GM21526 (cell line): ENCODE data around the gene CNOT11.
"Not testable (repeated sequence)": the region's sequence is repeated elsewhere in the genome, so short reads cannot be mapped to it uniquely, and the experiment has no call there.

Experiments used
- ATAC-seq: cut with Tn5 transposase; IDR thresholded peaks from one replicate; pipeline ENCODE4 v1.9.1; 2021; ENCODE audit warnings: moderate library complexity; ENCODE audit not compliant: unreplicated experiment, low FRiP score

CNOT11 gene

DNA sequence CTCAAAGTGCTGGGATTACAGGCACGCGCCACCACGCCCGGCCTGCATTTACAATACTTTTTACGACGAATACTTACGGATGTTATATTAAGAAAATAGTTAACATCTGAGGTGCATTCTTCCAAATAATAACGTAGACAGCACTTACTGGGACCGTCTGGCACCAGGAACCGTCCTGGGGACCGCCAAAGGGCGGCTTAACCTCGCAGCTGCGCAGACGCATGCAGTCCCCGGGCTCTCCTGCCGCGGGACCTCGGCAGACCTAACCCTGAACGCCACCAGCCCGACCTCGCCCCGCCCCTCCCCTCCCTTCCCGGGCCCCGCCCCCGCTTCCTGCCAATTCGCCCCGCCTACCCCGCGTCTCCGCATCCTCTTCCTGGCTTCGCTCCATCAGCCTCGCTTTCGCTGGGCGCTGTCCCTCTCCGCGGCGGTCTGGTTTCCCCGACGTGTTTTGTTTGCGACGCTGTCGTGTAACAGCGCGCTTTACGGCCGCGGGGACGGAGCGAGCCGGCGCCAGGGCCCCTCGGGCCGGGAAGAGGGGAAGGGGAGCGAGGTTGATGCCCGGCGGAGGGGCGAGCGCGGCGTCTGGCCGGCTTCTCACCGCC, at the start of gene CNOT11:
TSS of gene CNOT11 (plus strand) at position 479 of the 605 bp plus-strand sequence. CDS start at position 558, 79 bp downstream.
- ATAC-seq: peak; percentile 79

DNA sequence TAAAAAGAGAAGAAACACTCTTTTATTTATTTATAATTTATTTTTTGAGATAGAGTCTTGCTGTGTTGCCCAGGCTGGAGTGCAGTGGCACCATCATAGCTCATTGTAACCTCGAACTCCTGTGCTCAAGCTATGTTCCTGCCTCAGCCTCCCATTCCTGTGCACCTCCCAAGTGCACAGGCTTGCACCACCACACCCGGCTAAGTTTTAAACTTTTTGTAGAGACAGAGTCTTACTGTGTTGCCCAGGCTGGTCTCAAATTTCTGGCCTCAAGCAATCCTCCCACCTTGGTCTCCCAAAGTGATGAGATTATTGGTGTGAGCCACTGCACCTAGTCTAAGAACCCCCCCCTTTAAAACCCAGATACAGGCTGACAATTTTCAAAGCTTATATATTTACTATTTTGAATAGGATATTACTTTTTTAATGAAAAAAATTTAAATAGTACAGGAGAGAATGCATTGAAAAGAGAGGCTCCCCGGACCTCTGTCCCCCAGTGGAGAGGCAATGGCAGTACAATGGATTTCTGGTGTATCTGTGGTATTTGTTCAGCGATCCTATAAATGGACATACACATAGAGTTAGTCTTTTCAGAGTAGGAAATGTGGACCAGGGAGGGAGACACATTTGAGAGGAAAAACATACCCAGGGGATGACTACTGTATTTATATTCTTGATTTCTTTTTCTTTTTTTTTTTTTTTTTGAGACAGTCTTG, 48.1 kb upstream of the CNOT11 start:
- no peak for ATAC-seq

DNA sequence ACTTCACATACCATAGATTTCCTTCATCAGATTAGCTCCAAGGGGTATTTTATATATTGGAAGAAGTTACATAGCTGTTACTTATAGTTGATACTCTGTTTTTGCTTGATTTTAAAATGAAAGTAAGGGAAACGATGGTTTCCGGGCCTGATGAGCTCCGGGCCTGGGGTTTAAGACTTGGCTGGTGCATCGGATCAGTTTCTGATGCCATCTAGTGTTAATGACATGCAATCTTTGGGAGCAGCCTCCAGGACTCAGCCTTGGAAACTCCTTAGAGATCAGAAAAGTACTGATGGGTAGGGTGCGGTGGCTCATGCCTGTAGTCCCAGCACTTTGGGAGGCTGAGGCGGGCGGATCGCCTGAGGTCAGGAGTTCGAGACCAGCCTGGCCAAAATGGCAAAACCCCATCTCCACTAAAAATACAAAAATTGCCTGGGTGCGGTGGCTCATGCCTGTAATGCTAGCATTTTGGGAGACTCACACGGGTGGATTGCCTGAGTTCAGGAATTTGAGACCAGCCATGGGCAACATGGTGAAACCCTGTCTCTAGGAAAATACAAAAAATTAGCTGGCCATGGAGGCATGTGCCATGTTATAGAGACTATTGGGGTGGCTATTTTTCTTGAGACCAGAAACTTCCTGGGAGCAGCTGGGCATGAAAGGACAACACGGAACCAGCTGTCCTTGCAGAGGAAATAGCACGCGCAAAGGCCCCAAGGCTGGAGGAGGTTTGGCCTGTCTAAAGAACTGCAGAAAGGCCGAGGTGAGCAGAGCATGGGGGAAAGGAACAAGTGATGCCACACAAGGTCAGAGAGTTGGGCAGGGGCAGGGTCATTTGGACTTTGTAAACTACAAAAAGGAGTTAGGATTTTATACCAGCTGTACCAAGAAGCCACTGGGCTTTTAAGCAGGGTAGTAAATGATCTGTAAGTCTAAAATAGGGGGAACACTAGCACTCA, 46.9 kb upstream of the CNOT11 start:
- ATAC-seq: no peak

DNA sequence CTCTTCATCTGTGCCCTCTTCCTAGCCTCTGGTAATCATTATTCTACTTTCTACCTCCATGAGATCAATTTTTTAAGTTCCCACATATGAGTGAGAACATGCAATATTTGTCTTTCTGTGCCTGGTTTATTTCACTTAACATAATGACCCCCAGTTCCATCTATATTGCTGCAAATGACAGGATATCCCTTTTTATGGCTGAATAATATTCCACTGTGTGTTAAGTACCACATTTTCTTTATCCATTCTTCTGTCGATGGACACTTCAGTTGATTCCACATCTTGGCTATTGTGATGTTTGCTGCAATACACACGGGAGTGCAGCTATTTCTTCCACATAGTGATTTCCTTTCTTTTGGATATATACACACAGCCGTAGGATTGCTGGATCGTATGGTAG, 43.9 kb upstream of the CNOT11 start:
- no peak for ATAC-seq

DNA sequence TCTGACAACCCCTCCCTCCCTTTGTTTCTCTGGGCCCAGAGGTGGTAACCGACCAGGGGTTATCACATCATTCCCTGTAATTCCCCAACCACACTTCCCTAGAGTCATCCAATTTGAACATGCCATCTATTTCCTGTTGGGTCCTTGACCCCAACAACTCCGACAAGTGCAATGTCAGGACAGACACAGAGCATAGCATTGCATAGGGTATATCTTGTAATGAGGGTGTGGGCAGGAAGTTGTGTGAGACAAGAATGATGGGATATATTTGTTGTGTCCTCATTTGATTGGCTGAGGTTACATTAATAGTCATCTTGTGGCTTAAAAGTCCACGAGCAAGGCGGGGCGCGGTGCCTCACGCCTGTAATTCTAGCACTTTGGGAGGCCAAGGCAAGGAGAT, 33.4 kb upstream of the CNOT11 start:
- ATAC-seq: no peak

DNA sequence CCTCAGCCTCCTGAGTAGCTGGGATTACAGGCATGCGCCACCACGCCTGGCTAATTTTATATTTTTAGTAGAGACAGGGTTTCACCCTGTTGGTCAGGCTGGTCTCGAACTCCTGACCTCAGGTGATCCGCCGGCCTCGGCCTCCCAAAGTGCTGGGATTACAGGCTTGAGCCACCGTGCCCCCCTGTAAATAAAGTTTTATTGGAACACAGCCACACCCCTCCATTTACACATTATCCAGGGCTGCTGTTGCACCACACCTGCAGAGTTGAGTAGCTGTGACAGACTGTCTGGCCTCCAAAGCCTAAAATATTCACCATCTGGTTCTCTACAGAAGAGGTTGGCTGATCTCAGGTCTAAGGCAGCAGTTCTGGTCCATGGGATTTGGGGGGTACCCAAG, 32.6 kb upstream of the CNOT11 start:
- not testable (repeated sequence) for ATAC-seq

DNA sequence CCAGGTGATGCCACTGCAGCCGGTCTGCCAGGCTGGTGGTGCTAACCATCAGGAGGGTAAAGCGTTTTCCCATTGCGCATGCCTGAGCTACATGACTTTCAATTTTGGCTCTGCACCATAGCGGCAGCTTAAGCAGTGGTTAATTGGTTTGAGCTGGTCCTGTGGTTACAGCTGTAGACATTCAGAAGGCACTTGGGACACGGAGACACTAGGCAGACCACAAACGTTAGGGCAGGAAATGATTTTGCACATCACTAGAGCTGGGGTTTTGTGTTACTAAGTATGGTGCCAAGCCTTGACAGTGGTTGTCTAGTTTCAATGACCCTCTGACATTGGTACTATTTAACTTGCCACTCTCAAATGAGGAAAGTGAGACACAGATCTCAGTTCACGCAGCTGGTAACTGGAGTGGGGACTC, 28.9 kb upstream of the CNOT11 start:
- peak; percentile 97 for ATAC-seq

DNA sequence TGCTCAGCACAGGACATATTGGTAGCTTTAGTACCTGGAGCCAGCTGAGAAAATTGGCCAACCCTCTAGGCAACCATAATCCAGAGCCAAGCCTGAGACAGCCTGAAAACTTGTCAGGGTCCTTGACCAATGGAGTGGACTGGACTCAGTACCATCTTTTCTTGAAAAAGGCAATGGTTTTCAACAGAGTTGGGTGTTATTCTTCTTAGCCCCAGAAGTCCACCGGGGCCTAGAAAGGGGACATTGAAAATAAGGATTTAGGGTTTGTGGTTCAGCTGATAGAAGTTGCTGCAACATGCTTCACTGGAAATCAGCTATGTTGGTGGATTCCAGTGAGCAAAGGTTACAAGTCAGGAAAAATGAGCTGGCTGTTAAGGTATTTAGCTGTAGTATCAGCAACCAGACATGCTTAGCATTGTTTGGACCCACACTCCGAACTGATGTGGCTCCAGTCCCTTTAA, 22.1 kb upstream of the CNOT11 start:
- no peak for ATAC-seq

DNA sequence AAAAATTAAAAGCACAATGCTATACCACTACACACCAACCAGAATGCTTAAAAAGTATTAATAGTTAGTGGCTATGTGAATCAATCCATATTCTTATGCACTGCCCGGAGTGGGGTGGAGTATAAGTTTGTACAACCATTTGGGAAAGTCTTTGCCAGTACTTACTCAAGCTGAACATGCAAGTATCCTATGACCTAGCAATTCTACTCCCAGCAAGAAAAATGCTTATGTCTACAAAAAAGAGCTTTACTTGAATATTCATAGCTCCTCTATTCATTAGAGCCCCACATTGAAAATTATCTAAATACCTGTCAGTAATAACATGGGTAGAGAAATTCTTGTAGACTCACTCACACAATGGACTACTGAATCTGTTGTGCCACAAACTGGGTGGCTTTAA, 21.4 kb upstream of the CNOT11 start:
- no peak for ATAC-seq

DNA sequence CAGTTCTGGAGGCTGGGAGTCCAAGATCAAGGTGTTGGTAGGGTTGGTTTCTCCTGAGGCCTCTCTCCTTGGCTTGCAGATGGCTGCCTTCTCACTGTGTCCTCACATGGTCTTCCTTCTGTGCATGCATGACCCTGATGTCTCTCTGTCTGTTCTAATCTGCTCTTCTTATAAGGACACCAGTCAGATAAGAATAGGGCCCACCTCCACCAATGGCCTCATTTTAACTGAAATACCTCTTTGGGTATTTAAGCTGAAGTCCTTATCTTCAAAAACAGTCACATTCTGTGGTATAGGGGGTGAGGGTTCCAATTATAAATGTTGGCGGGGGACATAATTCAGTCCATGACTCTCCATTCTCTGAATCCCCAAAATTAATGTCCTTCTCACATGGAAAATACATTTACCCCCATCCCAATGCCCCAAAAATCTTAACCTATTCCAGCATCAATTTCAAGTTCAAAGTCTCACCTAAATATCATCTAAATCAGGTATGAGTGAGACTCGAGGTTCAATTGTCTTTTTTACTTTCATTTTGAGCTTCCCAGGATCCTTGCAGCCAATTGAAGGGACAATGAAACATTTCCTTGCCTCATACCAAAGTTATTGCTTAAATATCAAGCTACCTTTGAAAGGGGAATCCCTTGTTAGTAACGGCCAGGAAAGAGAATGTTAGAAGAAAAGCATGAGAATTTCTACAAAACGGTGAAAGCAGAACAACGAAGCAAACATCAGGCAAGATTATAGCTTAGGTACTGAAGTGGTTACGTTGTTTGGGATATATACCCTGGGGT, 20.6 kb upstream of the CNOT11 start:
- no peak for ATAC-seq

DNA sequence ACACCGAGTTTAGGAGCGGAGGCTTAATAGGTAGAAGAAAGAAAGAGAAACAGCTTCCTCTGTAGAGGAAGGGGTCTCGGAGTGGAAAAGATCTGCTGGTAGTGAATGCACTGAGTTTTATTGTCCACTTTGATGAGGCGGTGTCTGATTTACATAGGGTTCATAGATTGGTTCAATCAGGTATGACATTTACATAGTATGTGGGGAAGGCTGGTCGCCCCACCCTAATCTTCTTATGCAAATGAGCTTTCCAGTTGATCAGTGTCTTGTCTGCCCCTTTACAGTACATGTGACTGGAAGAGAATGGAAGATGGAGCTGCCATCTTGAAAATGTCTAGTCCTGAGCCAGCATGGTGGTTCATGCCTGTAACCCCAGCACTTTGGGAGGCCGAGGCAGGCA, 19.9 kb upstream of the CNOT11 start:
- no peak for ATAC-seq

DNA sequence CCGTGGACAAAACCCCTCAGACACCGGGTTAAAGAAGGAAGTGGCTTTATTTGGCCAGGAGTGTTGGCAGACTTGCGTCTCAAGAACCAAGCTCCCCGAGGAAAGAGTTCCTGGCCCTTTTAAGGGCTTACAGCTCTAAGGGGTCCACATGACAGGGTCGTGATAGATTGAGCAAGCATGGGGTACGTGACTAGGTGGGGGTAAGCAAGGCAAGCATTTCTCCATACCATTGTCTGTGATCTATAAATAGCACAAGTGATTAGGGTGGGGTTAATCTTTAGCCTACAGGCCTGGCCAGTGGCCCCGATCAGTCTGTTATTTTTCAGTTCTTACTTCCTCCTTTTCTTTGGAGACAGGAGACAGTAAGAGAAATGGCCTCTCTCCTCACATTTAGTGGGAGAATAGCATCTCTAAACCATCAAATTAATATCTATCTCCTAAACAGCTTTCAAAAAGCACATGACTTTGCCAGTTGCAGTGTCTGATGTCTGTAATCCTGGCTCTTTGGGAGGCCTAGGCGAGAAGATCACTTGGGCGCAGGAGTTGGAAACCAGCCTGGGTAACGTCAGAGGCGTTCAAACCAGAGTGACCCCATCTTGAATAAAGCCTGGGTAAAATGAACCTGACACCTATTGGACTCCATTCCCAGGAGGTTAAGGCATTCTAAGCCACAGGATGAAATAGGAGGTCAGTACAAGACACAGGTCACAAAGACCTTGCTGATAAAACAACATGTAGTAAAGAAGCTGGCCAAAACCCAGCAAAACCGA, 18.3 kb upstream of the CNOT11 start:
- ATAC-seq: no peak

DNA sequence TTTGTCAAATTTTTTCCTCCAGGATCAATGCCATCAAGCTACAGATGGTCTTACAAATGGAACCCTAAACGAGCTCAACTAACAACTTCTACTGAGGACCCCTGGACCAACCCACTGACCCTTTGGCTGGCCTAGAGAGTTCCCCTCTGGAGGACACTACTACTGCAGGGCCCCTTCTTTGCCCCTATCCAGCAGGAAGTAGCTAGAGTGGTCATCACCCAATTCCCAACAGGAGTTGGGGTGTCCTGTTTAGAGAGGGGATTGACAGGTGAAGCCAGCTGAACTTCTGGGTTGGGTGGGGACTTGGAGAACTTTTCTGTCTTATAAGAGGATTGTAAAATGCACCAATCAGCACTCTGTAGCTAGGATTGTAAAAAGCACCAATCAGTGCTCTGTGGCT, 16.7 kb upstream of the CNOT11 start:
- ATAC-seq: not testable (repeated sequence)

DNA sequence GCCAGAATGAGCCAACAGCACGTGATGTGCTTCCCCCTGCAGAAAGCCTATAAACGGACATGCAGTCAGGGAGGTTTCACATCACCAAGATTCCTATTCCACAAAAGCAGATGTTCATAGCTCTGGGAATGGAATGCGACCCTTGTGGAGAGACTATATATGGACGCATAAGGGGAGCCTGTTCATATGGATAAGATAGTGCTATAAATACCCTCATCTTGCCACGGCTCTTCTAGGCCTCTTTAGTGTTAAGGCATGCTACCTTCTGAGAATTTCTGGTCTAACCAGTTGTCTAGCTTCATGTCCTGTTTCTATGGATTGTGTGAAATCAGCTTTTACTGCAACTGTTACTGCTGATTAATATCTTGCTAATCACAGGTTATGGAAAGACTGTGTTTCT, 14.7 kb upstream of the CNOT11 start:
- ATAC-seq: not testable (repeated sequence)

DNA sequence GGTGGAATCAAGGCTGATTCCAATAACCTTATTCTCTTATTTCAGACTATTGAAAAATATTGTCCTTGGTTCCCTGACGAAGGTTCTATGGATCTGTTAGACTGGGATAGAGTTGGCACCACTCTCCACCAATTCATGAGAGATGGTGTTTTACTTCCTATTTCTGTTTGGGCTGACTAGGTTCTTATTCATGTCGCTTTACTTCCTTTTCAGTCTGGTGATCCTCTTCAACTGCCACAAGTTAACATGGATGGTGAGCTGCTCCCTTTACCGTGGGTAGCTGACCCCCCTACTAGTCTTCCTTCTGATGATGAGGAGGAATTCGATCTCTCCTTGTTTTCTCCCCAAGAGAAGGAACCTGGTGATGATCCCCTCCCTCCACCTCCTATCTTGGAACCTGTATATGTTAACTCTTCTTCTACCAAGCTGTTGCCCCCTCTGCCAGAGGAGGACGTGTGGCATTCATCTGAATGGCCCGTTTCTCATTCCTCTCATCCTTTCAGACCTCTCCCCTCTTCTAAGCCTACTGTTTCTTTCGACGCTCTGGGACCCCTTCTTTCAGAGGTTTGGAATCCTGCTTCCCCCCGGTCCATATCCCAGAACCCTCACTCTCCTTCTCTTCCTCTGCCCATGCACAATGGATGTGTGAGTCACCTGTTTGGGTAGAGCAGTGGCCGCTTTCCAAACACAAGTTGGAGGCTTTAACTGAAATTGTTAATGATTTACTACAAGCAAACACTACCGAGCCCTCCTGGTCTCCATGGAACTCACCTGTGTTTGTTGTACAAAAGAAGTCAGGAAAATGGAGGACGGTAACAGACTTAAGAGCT, 13.5 kb upstream of the CNOT11 start:
- ATAC-seq: no peak

DNA sequence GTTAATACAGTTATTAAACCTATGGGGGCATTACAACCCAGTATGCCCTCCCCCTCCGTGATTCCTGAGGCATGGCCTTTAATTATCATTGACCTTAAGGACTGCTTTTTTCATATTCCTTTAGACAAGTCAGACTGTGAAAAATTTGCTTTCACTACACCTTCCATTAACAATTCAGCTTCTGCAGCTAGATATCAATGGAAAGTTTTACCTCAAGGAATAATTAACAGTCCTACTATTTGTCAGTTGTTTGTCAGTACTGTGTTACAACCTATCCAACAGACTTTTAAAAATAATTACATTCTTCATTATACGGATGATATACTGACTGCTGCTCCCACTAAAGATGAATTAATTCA, 12.9 kb upstream of the CNOT11 start:
- ATAC-seq: not testable (repeated sequence)

DNA sequence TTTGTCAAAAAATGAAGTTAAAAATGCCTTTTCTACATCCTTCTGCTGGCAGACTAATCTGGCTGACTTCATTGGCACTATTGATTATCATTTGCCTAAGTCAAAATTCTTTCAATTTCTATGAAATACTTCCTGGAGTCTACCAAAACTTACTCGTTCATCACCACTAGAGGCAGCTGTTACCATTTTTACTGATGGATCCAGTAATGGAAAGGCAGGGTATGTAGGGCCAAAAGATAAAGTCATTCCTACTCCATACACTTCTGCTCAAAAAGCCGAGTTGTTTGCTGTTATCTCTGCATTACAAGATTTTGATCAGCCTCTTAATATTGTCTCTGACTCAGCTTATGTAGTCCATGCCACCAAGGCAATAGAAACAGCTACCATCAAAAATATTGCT, 12.0 kb upstream of the CNOT11 start:
- not testable (repeated sequence) for ATAC-seq

DNA sequence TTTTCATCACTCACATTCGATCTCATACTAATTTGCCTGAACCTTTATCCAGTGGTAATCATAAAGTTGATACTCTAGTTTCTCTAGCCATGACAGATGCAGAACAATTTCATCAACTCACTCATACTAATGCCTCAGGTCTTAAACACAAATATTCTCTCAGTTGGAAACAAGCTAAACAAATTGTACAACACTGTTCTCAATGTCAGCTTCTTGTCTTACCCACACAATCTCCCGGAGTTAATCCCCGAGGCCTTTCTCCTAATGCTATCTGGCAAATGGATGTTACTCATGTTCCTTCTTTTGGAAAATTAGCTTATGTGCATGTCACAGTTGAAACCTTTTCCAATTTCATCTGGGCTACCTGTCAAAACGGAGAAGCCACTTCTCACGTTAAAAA, 11.5 kb upstream of the CNOT11 start:
- no peak for ATAC-seq

DNA sequence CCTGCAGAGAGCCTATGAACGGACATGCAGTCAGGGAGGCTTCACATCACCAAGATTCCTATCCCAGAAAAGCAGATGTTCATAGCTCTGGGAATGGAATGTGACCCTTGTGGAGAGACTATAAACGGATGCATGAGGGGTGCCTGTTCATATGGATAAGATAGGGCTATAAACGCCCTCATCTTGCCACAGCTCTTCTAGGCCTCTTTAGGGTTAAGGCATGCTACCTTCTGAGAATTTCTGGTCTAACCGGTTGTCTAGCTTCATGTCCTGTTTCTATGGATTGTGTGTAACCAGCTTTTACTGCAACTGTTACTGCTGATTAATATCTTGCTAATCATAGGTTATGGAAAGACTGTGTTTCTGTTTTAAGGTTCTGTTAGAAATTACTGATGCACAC, 8.3 kb upstream of the CNOT11 start:
- not testable (repeated sequence) for ATAC-seq
